ENCODE data around the gene MAPK8.

- no peak for TF ChIP-seq CTCF (IDR thresholded peaks at IDR 0.05)
- no peak for TF ChIP-seq ZFX (IDR thresholded peaks at IDR 0.05; ENCODE audit: borderline replicate concordance)
Measured at GRCh38 chr10:48382982-48383381, 76.5 kb downstream of the MAPK8 start.

Data from 22Rv1 (cell line).